GM12874 (cell line): ENCODE data around the gene F2.

ENCODE experiments used
- CTCF ChIP-seq: IDR thresholded peaks from 2 replicates; pipeline ENCODE4 v1.5.1; 2011; ENCODE audit warnings: low read depth, mild to moderate bottlenecking, control low read depth, low read length, moderate library complexity; ENCODE audit not compliant: insufficient read depth

Gene F2

GRCh38 chr11:46731545-46731944 is 12.5 kb downstream of the F2 start:
- no peak for TF ChIP-seq CTCF

- no peak for TF ChIP-seq CTCF
Observed at GRCh38 chr11:46733234-46733633, 14.2 kb downstream of the F2 start.

- TF ChIP-seq CTCF, result no peak
Observed at GRCh38 chr11:46736146-46736545, 17.1 kb downstream of the F2 start.

- no peak for TF ChIP-seq CTCF
Observed at GRCh38 chr11:46736615-46737014, 17.6 kb downstream of the F2 start.

GRCh38 chr11:46737699-46738098 is 18.7 kb downstream of the F2 start:
- TF ChIP-seq CTCF, result no peak

- TF ChIP-seq CTCF, result no peak
Observed at GRCh38 chr11:46738887-46739286, 19.9 kb downstream of the F2 start.

- TF ChIP-seq CTCF, result no peak
Observed at GRCh38 chr11:46741600-46742484, 22.8 kb downstream of the F2 start.
